SH-SY5Y (cell line): Measurements from ENCODE around the gene OMG.

Experiments
- GATA2 ChIP-seq: IDR thresholded peaks from 2 replicates; pipeline ENCODE4 v1.6.1; 2011; ENCODE audit warnings: mild to moderate bottlenecking, low read depth, low read length
- GATA3 ChIP-seq: IDR thresholded peaks from 2 replicates; pipeline ENCODE4 v1.6.1; 2011; ENCODE audit warnings: low read depth, mild to moderate bottlenecking, low read length, moderate library complexity

- TF ChIP-seq GATA2 (no peak), GATA3 (no peak)
These were observed 13.2 kb downstream of the OMG start for GRCh38 chr17:31283841-31284240.
